Neuronal stem cell (in vitro differentiated cells): ENCODE results near the gene GMPR.

Experiments used
- DNase-seq: peaks from one replicate; pipeline ENCODE4 v3.0.0-alpha.2; 2013; ENCODE audit warnings: low spot score
- H2AFZ ChIP-seq: one replicate; pipeline ENCODE4 v1.6.1; 2013; ENCODE audit warnings: mild to moderate bottlenecking, low read length, inconsistent platforms
- H2AK5ac ChIP-seq: 2 replicates; pipeline ENCODE4 v1.6.1; 2013; ENCODE audit warnings: low read depth, mild to moderate bottlenecking, inconsistent platforms, low read length, moderate library complexity, mixed read lengths
- H2BK120ac ChIP-seq: 2 replicates; pipeline ENCODE4 v1.6.1; 2013; ENCODE audit warnings: low read depth, mild to moderate bottlenecking, inconsistent platforms, low read length, moderate library complexity, mixed read lengths
- H2BK12ac ChIP-seq: one replicate; pipeline ENCODE4 v1.6.1; 2013; ENCODE audit warnings: low read length, inconsistent platforms
- H2BK15ac ChIP-seq: 2 replicates; pipeline ENCODE4 v1.6.1; 2013; ENCODE audit warnings: mild to moderate bottlenecking, low read length, inconsistent platforms, mixed read lengths
- H2BK5ac ChIP-seq: one replicate; pipeline ENCODE4 v1.6.1; 2013; ENCODE audit warnings: inconsistent platforms, mild to moderate bottlenecking, low read length, moderate library complexity
- H3K14ac ChIP-seq: one replicate; pipeline ENCODE4 v1.6.1; 2013; ENCODE audit warnings: low read length, inconsistent platforms
- H3K18ac ChIP-seq: 2 replicates; pipeline ENCODE4 v1.6.1; 2013; ENCODE audit warnings: low read length, inconsistent platforms
- H3K23ac ChIP-seq: 2 replicates; pipeline ENCODE4 v1.6.1; 2013; ENCODE audit warnings: low read depth, mild to moderate bottlenecking, mixed read lengths, low read length, inconsistent platforms; ENCODE audit not compliant: poor library complexity
- H3K27ac ChIP-seq: replicated peaks from 3 replicates; pipeline ENCODE4 v1.5.1; 2013; ENCODE audit warnings: low read length, inconsistent platforms
- H3K27me3 ChIP-seq, 3 experiments: 2 replicates each; pipeline ENCODE4 v1.6.1; 2013; ENCODE audit warnings: low read length in 3 of 3, mild to moderate bottlenecking in 2 of 3, inconsistent platforms in 1 of 3, low read depth in 1 of 3, mixed read lengths in 1 of 3, moderate library complexity in 1 of 3; ENCODE audit not compliant: control insufficient read depth in 3 of 3, insufficient read depth in 3 of 3
- H3K36me3 ChIP-seq, 2 donors: replicated peaks in 1 of 2; 2 replicates each; pipeline ENCODE4 v1.6.1; 2013; ENCODE audit warnings: low read length in 2 of 2; ENCODE audit not compliant: control insufficient read depth in 2 of 2, insufficient read depth in 2 of 2
- H3K4ac ChIP-seq: 2 replicates; pipeline ENCODE4 v1.6.1; 2013; ENCODE audit warnings: inconsistent platforms, mild to moderate bottlenecking, low read length, moderate library complexity
- H3K4me1 ChIP-seq, 2 donors: 1 replicate in 1 of 2; 2 replicates in 1 of 2; pipeline ENCODE4 v1.6.1; 2013; ENCODE audit warnings: low read length in 2 of 2, low read depth in 1 of 2; ENCODE audit not compliant: control insufficient read depth in 2 of 2, insufficient read depth in 1 of 2
- H3K4me2 ChIP-seq: one replicate; pipeline ENCODE4 v1.6.1; 2013; ENCODE audit warnings: mild to moderate bottlenecking, low read length, inconsistent platforms; ENCODE audit not compliant: insufficient read depth, poor library complexity, severe bottlenecking
- H3K4me3 ChIP-seq, 2 donors: 2 replicates each; pipeline ENCODE4 v1.5.1; 2013; ENCODE audit warnings: low read length in 2 of 2, mild to moderate bottlenecking in 2 of 2, inconsistent platforms in 1 of 2, moderate library complexity in 1 of 2
- H3K79me1 ChIP-seq: one replicate; pipeline ENCODE4 v1.6.1; 2013; ENCODE audit warnings: low read depth, mild to moderate bottlenecking, inconsistent platforms, low read length, moderate library complexity
- H3K9ac ChIP-seq: one replicate; pipeline ENCODE4 v1.6.1; 2013; ENCODE audit warnings: mild to moderate bottlenecking, low read depth, low read length, inconsistent platforms; ENCODE audit not compliant: poor library complexity
- H3K9me3 ChIP-seq, 2 donors: replicated peaks in 1 of 2; 2 replicates each; pipeline versions ENCODE3 to v1.6.1; 2013; ENCODE audit warnings: low read length in 2 of 2, mild to moderate bottlenecking in 2 of 2, inconsistent platforms in 1 of 2, low read depth in 1 of 2, mixed read lengths in 1 of 2, moderate library complexity in 1 of 2; ENCODE audit not compliant: control insufficient read depth in 2 of 2, insufficient read depth in 1 of 2
- H4K8ac ChIP-seq: one replicate; pipeline ENCODE4 v1.6.1; 2013; ENCODE audit warnings: low read depth, mild to moderate bottlenecking, inconsistent platforms, low read length, moderate library complexity
- H4K91ac ChIP-seq: one replicate; pipeline ENCODE4 v1.6.1; 2013; ENCODE audit warnings: low read length, low read depth, mild to moderate bottlenecking, inconsistent platforms; ENCODE audit not compliant: poor library complexity
- WGBS, 2 donors: extraction: QIAGEN DNeasy Blood & Tissue Kit; methylation state at CpG; one replicate each; pipeline ENCODE4 v1.1.7; 2013; ENCODE audit warnings: missing lambda C conversion rate in 2 of 2, mixed read lengths in 1 of 2; ENCODE audit not compliant: insufficient read length in 2 of 2, insufficient replicate concordance in 1 of 2; ENCODE audit errors: extremely low coverage in 2 of 2; 5-methylcytosine and 5-hydroxymethylcytosine counted together

The GMPR gene

DNA sequence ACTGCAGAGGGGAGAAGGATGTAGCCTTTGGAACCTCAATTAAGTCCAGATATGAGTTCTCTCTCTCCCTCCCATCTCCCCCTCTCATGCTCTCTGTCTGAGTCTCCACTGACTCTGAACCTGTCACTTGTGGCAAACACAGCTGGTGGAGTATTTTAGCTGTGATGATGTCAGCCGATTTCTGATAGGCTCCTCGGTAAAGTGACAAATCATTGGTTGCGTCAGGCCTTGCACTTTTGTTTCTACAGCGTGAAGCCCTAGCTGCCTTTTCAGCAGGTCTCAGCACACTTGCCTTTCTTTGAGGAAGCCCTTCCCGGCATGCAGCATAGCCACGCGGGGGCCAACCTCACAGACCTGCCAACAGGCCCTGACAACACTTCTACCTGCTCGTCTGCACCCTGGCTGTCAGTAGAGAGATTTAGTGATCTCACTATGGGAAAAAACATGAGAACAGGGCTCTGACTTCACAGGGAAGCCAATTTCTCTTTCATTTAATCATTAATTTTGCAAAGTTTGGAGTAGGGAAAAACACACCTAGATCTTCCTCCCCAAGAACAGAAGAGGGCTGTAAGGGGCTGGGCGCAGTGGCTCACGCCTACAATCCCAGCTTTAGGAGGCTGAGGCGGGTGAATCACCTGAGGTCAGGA is 84.4 kb downstream of the GMPR start:
- H4K8ac ChIP-seq, result no peak overlapping the region
- H3K4me1 ChIP-seq, result peaks cover 12 to 21% of the 10 kb centered on the region in 2 donors
- H4K91ac ChIP-seq, result no peak overlapping the region
- no CpG with 5 or more reads among the region's 11 CpGs for WGBS, 2 donors
- H2BK15ac ChIP-seq, result no peak overlapping the region
- H3K4me2 ChIP-seq, result no peak overlapping the region
- H3K9me3 ChIP-seq, result no peaks in the 10 kb centered on the region
- no peak overlapping the region for H3K23ac ChIP-seq
- H2AFZ ChIP-seq, result peak overlapping the region; percentile 83
- H3K79me1 ChIP-seq, result no peaks in the 10 kb centered on the region
- H3K4ac ChIP-seq, result no peak overlapping the region
- H3K36me3 ChIP-seq, result no peaks in the 10 kb centered on the region
- H2BK5ac ChIP-seq, result no peak overlapping the region
- no peak overlapping the region for H3K27ac ChIP-seq
- H2AK5ac ChIP-seq, result no peak overlapping the region
- no peaks in the 10 kb centered on the region for H3K27me3 ChIP-seq
- DNase-seq, result no peak
- H3K18ac ChIP-seq, result no peak overlapping the region
- no peak overlapping the region for H2BK120ac ChIP-seq
- no peak overlapping the region for H3K4me3 ChIP-seq
- H3K9ac ChIP-seq, result no peak overlapping the region
- H2BK12ac ChIP-seq, result no peak overlapping the region
- H3K14ac ChIP-seq, result no peak overlapping the region

DNA sequence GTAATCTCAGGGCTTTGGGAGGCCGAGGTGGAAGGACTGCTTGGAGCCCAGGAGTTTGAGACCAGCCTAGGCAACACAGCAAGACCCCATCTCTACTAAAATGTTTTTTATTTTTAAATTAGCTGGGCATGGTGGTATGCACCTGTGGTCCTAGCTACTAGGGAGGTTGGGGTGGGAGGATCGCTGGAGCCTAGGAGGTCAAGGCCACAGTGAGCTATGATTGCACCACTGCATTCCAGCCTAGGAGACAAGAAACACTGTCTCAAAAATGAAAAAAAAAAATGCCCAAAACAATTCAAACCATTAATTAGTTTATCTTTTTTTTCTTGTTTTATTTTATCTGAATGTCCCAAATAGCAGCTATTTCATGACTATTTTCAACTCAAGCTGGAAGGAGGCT is 85.8 kb downstream of the GMPR start:
- no peak overlapping the region for H2AK5ac ChIP-seq
- no CpG with 5 or more reads among the region's 2 CpGs for WGBS, 2 donors

DNA sequence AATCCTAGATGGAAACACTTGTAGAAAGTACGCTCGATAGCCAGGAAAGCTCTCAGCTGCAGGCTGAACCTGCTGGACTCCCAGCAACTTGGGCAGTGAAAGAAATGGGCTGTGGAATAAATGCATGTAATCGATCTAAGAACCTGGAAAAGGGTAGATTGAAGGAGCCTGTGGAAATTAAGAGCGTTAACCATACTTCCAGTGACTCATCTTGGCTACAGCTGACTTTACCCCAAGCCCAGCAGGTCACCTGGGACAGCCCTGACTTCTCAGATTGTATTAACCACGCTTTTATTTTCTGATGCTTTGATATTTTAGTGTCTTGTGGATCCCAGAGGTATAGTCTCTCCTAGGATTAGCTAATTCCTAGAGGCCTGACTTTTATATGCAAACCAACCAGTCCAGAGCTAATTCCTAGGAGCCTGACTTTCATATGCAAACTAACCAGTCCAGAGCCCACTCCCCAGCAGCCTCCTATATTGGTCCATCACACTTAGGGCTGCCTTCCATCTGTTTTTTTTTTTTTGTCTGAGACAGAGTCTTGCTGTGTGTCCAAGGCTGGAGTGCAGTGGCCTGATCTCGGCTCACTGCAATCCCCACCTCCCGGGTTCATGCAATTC is 86.3 kb downstream of the GMPR start:
- Histone ChIP-seq H3K9ac (no peak overlapping the region), H3K36me3 (no peaks in the 10 kb centered on the region), H3K4me3 (no peak overlapping the region), H2BK5ac (no peak overlapping the region), H3K23ac (no peak overlapping the region), H3K9me3 (no peaks in the 10 kb centered on the region), H4K8ac (no peak overlapping the region), H2BK12ac (no peak overlapping the region), H3K79me1 (no peaks in the 10 kb centered on the region), H2AK5ac (no peak overlapping the region), H2BK120ac (no peak overlapping the region), H3K27ac (no peak overlapping the region), H4K91ac (no peak overlapping the region), H3K4ac (no peak overlapping the region), H3K14ac (no peak overlapping the region), H3K4me1 (peaks cover 12 to 21% of the 10 kb centered on the region in 2 donors), H3K27me3 (peaks cover 0 to under 1% (median 0%) of the 10 kb centered on the region in 3 experiments), H3K4me2 (no peak overlapping the region), H2AFZ (no peak overlapping the region), H3K18ac (no peak overlapping the region), H2BK15ac (no peak overlapping the region)
- DNase-seq, result no peak
- WGBS, 2 donors, result no CpG with 5 or more reads among the region's 7 CpGs

More for the DNA sequence above, 85.8 kb downstream of the GMPR start:
- Histone ChIP-seq H3K36me3 (no peaks in the 10 kb centered on the region), H4K91ac (no peak overlapping the region), H3K27me3 (no peaks in the 10 kb centered on the region), H3K14ac (no peak overlapping the region), H3K18ac (no peak overlapping the region), H2BK12ac (no peak overlapping the region), H2BK15ac (no peak overlapping the region), H2BK120ac (no peak overlapping the region), H3K4ac (no peak overlapping the region), H4K8ac (no peak overlapping the region), H3K4me3 (no peak overlapping the region), H3K4me1 (peaks cover 12 to 21% of the 10 kb centered on the region in 2 donors), H3K9ac (no peak overlapping the region), H3K4me2 (no peak overlapping the region), H3K79me1 (no peaks in the 10 kb centered on the region), H3K27ac (no peak overlapping the region), H3K23ac (no peak overlapping the region), H2AFZ (no peak overlapping the region), H2BK5ac (no peak overlapping the region), H3K9me3 (no peaks in the 10 kb centered on the region)
- DNase-seq, result no peak

DNA sequence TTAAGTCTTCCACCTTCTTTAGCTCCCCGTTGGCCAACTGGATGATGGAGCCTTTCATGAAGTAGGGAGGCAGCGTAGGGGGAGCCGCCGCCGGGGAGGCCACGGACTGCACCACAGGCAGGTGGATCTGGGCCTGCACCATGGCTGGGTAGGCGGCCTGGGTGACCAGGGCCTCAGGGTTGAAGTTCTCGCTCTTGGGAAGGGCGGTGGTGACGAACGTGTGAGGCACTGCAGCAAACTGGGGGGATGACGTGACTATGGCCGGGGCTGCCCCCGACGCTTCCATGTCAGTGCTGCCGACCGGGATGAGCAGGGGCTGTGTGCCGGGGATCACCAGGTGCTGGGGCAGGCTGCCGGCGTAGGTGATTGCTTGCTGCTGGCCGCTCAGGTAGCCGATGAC is 88.1 kb downstream of the GMPR start:
- Histone ChIP-seq H3K4me2 (no peak overlapping the region), H2BK15ac (no peak overlapping the region), H3K27me3 (peaks cover 0 to 2% (median 0%) of the 10 kb centered on the region in 3 experiments), H3K18ac (peak overlapping the region; percentile 33), H3K4me1 (peaks cover 3 to 10% of the 10 kb centered on the region in 2 donors), H3K4ac (no peak overlapping the region), H3K23ac (peak overlapping the region; percentile 20), H4K8ac (no peak overlapping the region), H3K79me1 (no peaks in the 10 kb centered on the region), H3K9me3 (no peaks in the 10 kb centered on the region), H2BK120ac (no peak overlapping the region), H2AFZ (no peak overlapping the region), H3K36me3 (no peaks in the 10 kb centered on the region), H3K9ac (no peak overlapping the region), H3K27ac (no peak overlapping the region), H3K4me3 (peak overlapping the region in 1 of 2 donors; percentile 25), H2AK5ac (peak overlapping the region; percentile 0), H2BK12ac (no peak overlapping the region), H3K14ac (no peak overlapping the region), H2BK5ac (no peak overlapping the region), H4K91ac (no peak overlapping the region)
- DNase-seq, result no peak
- no CpG with 5 or more reads among the region's 22 CpGs for whole genome bisulfite sequencing, 2 donors
